ENCODE results near the gene KPNA3. TPM values are rescaled to one million over a fixed set of nuclear protein-coding genes. Genes with fewer than 3 reads are reported as not detected.

The KPNA3 gene
- total and polyA plus RNA-seq, 2 donors (not counting 3 experiments of a cell fraction or from before 2014, with no cell fraction given): 19.6 to 60.4 TPM

DNA sequence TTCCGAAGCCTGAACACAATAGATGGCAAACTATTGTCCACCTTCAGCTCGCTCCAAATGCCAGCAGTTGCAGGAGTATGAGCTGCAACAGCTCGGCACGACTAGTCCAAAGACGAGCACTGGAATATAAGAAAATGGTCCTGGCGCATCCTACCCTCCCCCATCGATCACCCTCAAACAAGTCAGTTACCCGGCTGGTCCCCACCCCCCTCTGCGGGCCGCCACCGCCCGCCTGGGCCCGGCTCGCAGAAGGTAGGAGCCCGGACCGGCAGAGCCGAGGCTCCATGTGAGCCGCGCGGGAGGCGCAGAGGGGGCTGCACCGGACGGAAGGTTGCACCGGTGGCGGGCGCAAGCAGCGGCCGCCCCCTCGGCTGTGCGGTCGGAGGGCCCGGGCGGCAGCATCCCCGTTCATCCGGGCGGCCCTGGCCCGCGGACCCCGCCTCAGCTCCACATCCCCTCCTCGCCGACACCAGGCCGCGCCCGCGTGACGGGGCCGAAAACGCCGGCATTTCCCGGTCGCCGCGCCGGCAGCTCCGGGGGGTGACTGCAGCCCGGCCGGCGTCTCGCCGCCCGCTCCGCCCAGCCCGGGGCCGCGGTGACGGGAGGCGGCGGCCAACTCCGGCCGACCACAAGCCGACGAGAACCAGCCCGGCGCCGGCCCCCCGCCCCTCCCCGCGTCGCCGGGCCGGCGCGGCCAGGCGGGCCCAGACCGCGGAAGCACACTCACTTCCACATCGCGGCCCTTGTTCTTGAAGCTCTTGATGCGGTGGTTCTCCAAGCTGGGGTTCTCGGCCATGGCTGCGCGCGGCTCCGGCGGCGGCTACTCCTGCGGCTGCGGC lies 552 bp downstream of the KPNA3 start:
- H3K27me3 ChIP-seq (ENCODE audit: control insufficient read depth in 2 of 2, insufficient read depth in 2 of 2, low read length in 2 of 2): no peaks in the 10 kb centered on the region
- H3K36me3 ChIP-seq (ENCODE audit: control insufficient read depth in 2 of 2, extremely low read depth in 1 of 2, insufficient read depth in 2 of 2, low read length in 2 of 2): no peaks in the 10 kb centered on the region
- H3K4me3 ChIP-seq (replicated peaks in 1 of 3; ENCODE audit: insufficient read depth in 1 of 3, low read depth in 1 of 3, low read length in 3 of 3): peak overlapping the region; percentile 89 to 96 (median 90)
- TF ChIP-seq POLR2A (IDR thresholded peaks at IDR 0.05; ENCODE audit: low read depth, low read length): no peak
- peak; percentile 34 for TF ChIP-seq POLR2AphosphoS5 (IDR thresholded peaks at IDR 0.05; ENCODE audit: insufficient read depth, low read depth, low read length)
- intact Hi-C loops (cut with micrococcal nuclease) (loop anchor here (2.0 to 5.0 kb wide), 6 partner anchors 55 to 350 kb away; partner anchors contain the start of genes CAB39L, SETDB2 and SPRYD7), dilution Hi-C loops (cut with MboI; ENCODE audit: extremely low pct_ligation_motif_present, low sequenced_read_pairs) (no loop called here)
- peaks cover 49% of the 10 kb centered on the region for H3K79me2 ChIP-seq (ENCODE audit: control insufficient read depth, insufficient read depth, low read length)
- H3K4me1 ChIP-seq (ENCODE audit: control insufficient read depth, extremely low read depth, insufficient read depth, low read length): peaks cover 24% of the 10 kb centered on the region
- H3K4me2 ChIP-seq (ENCODE audit: insufficient read depth, low read length): peak overlapping the region; percentile 91
- H4K20me1 ChIP-seq (replicated peaks; ENCODE audit: control insufficient read depth, extremely low read depth, insufficient read depth, low read length): peaks cover 3% of the 10 kb centered on the region
- CTCF ChIA-PET: interaction anchor here (0.6 to 1.5 kb wide), 5 partner anchors 12 to 109 kb away, joined by 3 to 6 read pairs (median 5); no protein-coding TSS in a partner anchor
- POLR2A ChIA-PET: interaction anchor here (0.5 to 1.0 kb wide), 4 partner anchors 28 to 1507 kb away, joined by 3 to 5 read pairs (median 3); partner anchors contain the start of gene SPRYD7
- peak overlapping the region; percentile 78 for H2AFZ ChIP-seq (ENCODE audit: low read depth, low read length)
- no peak for DNase-seq (ENCODE audit: low read depth, low spot score)
- peak overlapping the region; percentile 95 for H3K9ac ChIP-seq (replicated peaks; ENCODE audit: extremely low read depth, insufficient read depth, low read length)
- peak overlapping the region; percentile 91 for H3K27ac ChIP-seq (ENCODE audit: insufficient read depth, low read depth, low read length)
- no peaks in the 10 kb centered on the region for H3K9me3 ChIP-seq (replicated peaks; ENCODE audit: control insufficient read depth, insufficient read depth, low read length)
- H3K9me1 ChIP-seq (replicated peaks; ENCODE audit: control insufficient read depth, extremely low read depth, insufficient read depth, low read length): no peaks in the 10 kb centered on the region
- no TSS peak for BruUV-seq (replicated peaks)
- FAIRE-seq: no peak

DNA sequence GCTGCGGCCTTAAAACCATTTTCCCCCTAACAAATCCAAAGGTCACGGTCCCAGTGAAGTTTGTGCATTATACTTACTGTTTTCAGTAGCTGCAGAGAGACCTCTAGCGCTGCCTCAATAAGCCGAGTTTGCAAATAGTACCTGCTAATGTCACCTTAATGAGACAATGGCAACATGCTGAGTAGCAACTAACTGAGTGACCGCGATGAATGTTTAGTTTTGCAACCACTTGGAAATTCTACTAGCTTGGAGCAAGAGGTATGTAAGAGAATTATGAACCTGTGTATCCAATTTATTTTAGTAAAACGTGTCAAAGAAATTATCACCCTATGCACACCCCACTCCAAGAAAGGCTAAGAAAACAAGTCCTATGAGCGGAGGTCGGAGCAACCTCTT lies 1.2 kb downstream of the KPNA3 start:
- peaks cover 55% of the 10 kb centered on the region for H3K79me2 ChIP-seq (ENCODE audit: control insufficient read depth, insufficient read depth, low read length)
- peak overlapping the region; percentile 91 for H3K27ac ChIP-seq (ENCODE audit: insufficient read depth, low read depth, low read length)
- TF ChIP-seq, protein P1, sequence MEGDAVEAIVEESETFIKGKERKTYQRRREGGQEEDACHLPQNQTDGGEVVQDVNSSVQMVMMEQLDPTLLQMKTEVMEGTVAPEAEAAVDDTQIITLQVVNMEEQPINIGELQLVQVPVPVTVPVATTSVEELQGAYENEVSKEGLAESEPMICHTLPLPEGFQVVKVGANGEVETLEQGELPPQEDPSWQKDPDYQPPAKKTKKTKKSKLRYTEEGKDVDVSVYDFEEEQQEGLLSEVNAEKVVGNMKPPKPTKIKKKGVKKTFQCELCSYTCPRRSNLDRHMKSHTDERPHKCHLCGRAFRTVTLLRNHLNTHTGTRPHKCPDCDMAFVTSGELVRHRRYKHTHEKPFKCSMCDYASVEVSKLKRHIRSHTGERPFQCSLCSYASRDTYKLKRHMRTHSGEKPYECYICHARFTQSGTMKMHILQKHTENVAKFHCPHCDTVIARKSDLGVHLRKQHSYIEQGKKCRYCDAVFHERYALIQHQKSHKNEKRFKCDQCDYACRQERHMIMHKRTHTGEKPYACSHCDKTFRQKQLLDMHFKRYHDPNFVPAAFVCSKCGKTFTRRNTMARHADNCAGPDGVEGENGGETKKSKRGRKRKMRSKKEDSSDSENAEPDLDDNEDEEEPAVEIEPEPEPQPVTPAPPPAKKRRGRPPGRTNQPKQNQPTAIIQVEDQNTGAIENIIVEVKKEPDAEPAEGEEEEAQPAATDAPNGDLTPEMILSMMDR (IDR thresholded peaks at IDR 0.05; ENCODE audit: extremely low read depth in 1 of 2, insufficient read depth in 1 of 2, low read depth in 1 of 2, low read length in 2 of 2): no peak
- no peak for TF ChIP-seq MYC (IDR thresholded peaks at IDR 0.05; ENCODE audit: low read depth, low read length)
- H4K20me1 ChIP-seq (replicated peaks; ENCODE audit: control insufficient read depth, extremely low read depth, insufficient read depth, low read length): peaks cover 3% of the 10 kb centered on the region
- no peaks in the 10 kb centered on the region for H3K27me3 ChIP-seq (ENCODE audit: control insufficient read depth in 2 of 2, insufficient read depth in 2 of 2, low read length in 2 of 2)
- H3K9me3 ChIP-seq (replicated peaks; ENCODE audit: control insufficient read depth, insufficient read depth, low read length): no peaks in the 10 kb centered on the region
- peak overlapping the region; percentile 95 for H3K9ac ChIP-seq (replicated peaks; ENCODE audit: extremely low read depth, insufficient read depth, low read length)
- H2AFZ ChIP-seq (ENCODE audit: low read depth, low read length): peak overlapping the region; percentile 78
- POLR2A ChIA-PET: interaction anchor here (1.0 kb wide), 1 partner anchor 145 kb away, joined by 3 read pairs; the partner anchor contains the start of gene SPRYD7
- H3K4me3 ChIP-seq (replicated peaks in 1 of 3; ENCODE audit: insufficient read depth in 1 of 3, low read depth in 1 of 3, low read length in 3 of 3): peak overlapping the region; percentile 89 to 96 (median 90)
- dilution Hi-C loops (cut with MboI; ENCODE audit: extremely low pct_ligation_motif_present, low sequenced_read_pairs): no loop called here
- peak overlapping the region; percentile 91 for H3K4me2 ChIP-seq (ENCODE audit: insufficient read depth, low read length)
- intact Hi-C loops (cut with micrococcal nuclease): loop anchor here (5.0 kb wide), 4 partner anchors 56 to 349 kb away; partner anchors contain the start of genes CAB39L and SETDB2
- peaks cover 3% of the 10 kb centered on the region for H3K9me1 ChIP-seq (replicated peaks; ENCODE audit: control insufficient read depth, extremely low read depth, insufficient read depth, low read length)
- TSS peak; percentile 44 for BruUV-seq (replicated peaks)
- peak; percentile 58 for DNase-seq (ENCODE audit: low read depth, low spot score)
- CTCF ChIA-PET: interaction anchor here (1.3 to 1.5 kb wide), 4 partner anchors 17 to 121 kb away, joined by 3 to 5 read pairs (median 3); no protein-coding TSS in a partner anchor
- peak; percentile 44 for FAIRE-seq
- no peaks in the 10 kb centered on the region for H3K36me3 ChIP-seq (ENCODE audit: control insufficient read depth in 2 of 2, extremely low read depth in 1 of 2, insufficient read depth in 2 of 2, low read length in 2 of 2)
- peaks cover 24% of the 10 kb centered on the region for H3K4me1 ChIP-seq (ENCODE audit: control insufficient read depth, extremely low read depth, insufficient read depth, low read length)
